Measurements from ENCODE around the gene STARD7. TPM values are rescaled to one million over a fixed set of nuclear protein-coding genes. Genes with fewer than 3 reads are reported as not detected.

Gene STARD7
- total RNA-seq, 1 donor from 2014 or later, result 206 TPM

DNA sequence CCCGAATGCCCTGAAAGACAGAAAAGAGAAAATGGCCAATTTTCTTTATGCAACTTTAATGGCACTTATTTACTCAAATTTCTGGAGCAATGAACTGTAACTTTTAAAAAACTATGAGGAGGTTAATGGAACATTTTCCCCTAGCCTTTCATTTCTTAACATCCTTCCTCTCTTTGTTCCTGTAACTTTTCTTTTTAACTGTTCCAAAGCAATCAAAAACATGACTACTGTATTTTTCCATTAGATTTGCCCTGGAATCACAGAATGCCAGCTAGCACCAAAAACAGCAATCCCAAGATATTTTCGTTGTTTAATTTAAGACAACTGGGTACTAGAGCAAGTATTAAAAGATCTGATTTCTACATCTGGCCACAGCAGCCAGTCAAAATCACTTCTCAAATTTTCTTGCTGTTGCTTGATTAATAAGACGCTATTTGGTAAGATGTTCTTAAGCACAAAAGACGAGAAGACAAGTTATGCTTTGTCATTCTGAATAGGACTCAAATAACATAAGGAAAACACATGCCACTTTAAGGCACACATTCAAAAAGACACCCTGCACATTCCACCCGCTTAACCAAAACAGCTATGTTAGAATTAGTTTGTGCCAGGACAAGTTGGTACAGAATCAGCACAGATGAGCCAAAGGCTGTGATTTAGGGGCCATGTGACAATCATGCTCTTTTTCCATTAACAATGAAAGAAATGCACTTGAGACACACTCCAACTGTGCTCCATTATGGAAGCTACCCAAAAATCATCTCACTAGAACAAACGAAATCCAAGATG lies 3.6 kb downstream of the STARD7 start:
- Mint-ChIP-seq H3K9me3 (no peaks in the 10 kb centered on the region), H3K4me3 (ENCODE audit: low read depth) (peak overlapping the region; percentile 81), H3K27ac (peak overlapping the region; percentile 49), H3K27me3 (ENCODE audit: low read depth) (no peaks in the 10 kb centered on the region), H3K4me1 (ENCODE audit: low read depth) (peaks cover 59% of the 10 kb centered on the region), H3K36me3 (ENCODE audit: low read depth) (peaks cover 49% of the 10 kb centered on the region)
- intact Hi-C loops (cut with micrococcal nuclease), result loop anchor here (10.0 kb wide), 1 partner anchor 120 kb away; the partner anchor contains the start of gene ITPRIPL1
- no peak for DNase-seq (ENCODE audit: low spot score)

GRCh38 chr2:96203130-96204028 lies 5.2 kb downstream of the STARD7 start:
- Mint-ChIP-seq H3K36me3 (ENCODE audit: low read depth) (peaks cover 58% of the 10 kb centered on the region), H3K9me3 (no peaks in the 10 kb centered on the region), H3K4me3 (ENCODE audit: low read depth) (peak overlapping the region; percentile 64), H3K27me3 (ENCODE audit: low read depth) (no peaks in the 10 kb centered on the region), H3K27ac (peak overlapping the region; percentile 30), H3K4me1 (ENCODE audit: low read depth) (peaks cover 66% of the 10 kb centered on the region)
- no peak for DNase-seq (ENCODE audit: low spot score)
- intact Hi-C loops (cut with micrococcal nuclease), result loop anchor here (10.0 kb wide), 1 partner anchor 121 kb away; the partner anchor contains the start of gene ITPRIPL1

GRCh38 chr2:96202152-96202854 lies 6.3 kb downstream of the STARD7 start:
- intact Hi-C loops (cut with micrococcal nuclease), result loop anchor here (10.0 kb wide), 1 partner anchor 122 kb away; the partner anchor contains the start of gene ITPRIPL1
- peaks cover 54% of the 10 kb centered on the region for H3K36me3 Mint-ChIP-seq (ENCODE audit: low read depth)
- H3K27ac Mint-ChIP-seq, result no peak overlapping the region

DNA sequence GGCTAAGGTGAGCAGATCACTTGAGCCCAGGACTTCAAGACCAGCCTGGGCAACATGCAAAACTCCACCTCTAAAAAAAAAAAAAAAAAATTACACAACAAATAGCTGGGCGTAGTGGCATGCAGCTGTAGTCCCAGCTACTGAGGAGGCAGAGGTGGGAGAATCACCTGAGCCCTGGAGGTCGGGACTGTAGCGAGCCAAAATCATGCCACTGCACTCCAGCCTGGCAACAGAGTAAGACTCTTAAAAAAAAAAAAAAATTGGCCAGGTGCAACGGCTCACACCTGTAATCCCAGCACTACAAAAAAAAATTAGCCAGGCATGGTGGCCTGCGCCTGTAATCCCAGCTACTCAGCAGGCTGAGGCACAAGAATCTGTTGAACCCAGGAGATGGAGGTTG lies 7.3 kb downstream of the STARD7 start:
- Mint-ChIP-seq H3K27ac (no peak overlapping the region), H3K4me1 (ENCODE audit: low read depth) (peaks cover 62% of the 10 kb centered on the region), H3K9me3 (no peaks in the 10 kb centered on the region), H3K4me3 (ENCODE audit: low read depth) (no peak overlapping the region), H3K27me3 (ENCODE audit: low read depth) (no peaks in the 10 kb centered on the region), H3K36me3 (ENCODE audit: low read depth) (peaks cover 47% of the 10 kb centered on the region)
- intact Hi-C loops (cut with micrococcal nuclease), result loop anchor here (10.0 kb wide), 1 partner anchor 123 kb away; the partner anchor contains the start of gene ITPRIPL1
- DNase-seq (ENCODE audit: low spot score), result no peak

More at GRCh38 chr2:96202152-96202854, 6.3 kb downstream of the STARD7 start:
- Mint-ChIP-seq H3K27me3 (ENCODE audit: low read depth) (no peaks in the 10 kb centered on the region), H3K4me3 (ENCODE audit: low read depth) (no peak overlapping the region), H3K9me3 (no peaks in the 10 kb centered on the region), H3K4me1 (ENCODE audit: low read depth) (peaks cover 67% of the 10 kb centered on the region)
- no peak for DNase-seq (ENCODE audit: low spot score)

DNA sequence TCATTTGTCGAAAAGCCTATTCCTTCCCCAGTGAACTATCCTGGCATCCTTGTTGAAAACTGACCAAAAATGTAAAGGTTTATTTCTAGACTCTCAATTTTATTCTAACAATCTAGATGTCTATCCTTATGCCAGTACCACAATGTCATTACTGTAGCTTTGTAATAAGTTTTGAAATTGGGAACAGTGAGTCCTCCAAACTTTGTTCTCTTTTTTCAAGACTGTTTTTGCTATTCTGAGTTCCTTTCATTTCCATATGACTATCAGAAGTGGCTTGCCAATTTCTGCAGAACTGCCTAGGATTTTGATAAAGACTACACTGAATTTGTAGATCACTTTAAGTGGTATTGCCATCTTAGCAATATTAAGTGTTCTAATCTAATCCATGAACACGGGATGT lies 9.7 kb downstream of the STARD7 start:
- Mint-ChIP-seq H3K36me3 (ENCODE audit: low read depth) (peaks cover 48% of the 10 kb centered on the region), H3K4me1 (ENCODE audit: low read depth) (peaks cover 50% of the 10 kb centered on the region), H3K27me3 (ENCODE audit: low read depth) (no peaks in the 10 kb centered on the region), H3K27ac (no peak overlapping the region), H3K9me3 (no peaks in the 10 kb centered on the region), H3K4me3 (ENCODE audit: low read depth) (no peak overlapping the region)
- intact Hi-C loops (cut with micrococcal nuclease), result no loop called here
- DNase-seq (ENCODE audit: low spot score), result no peak

GRCh38 chr2:96197546-96198255 lies 10.9 kb downstream of the STARD7 start:
- no peaks in the 10 kb centered on the region for H3K9me3 Mint-ChIP-seq
- peaks cover 46% of the 10 kb centered on the region for H3K4me1 Mint-ChIP-seq (ENCODE audit: low read depth)
- no peak for DNase-seq (ENCODE audit: low spot score)
- no peaks in the 10 kb centered on the region for H3K27me3 Mint-ChIP-seq (ENCODE audit: low read depth)
- peak overlapping the region; percentile 8 for H3K27ac Mint-ChIP-seq
- peaks cover 49% of the 10 kb centered on the region for H3K36me3 Mint-ChIP-seq (ENCODE audit: low read depth)
- intact Hi-C loops (cut with micrococcal nuclease), result no loop called here
- no peak overlapping the region for H3K4me3 Mint-ChIP-seq (ENCODE audit: low read depth)

DNA sequence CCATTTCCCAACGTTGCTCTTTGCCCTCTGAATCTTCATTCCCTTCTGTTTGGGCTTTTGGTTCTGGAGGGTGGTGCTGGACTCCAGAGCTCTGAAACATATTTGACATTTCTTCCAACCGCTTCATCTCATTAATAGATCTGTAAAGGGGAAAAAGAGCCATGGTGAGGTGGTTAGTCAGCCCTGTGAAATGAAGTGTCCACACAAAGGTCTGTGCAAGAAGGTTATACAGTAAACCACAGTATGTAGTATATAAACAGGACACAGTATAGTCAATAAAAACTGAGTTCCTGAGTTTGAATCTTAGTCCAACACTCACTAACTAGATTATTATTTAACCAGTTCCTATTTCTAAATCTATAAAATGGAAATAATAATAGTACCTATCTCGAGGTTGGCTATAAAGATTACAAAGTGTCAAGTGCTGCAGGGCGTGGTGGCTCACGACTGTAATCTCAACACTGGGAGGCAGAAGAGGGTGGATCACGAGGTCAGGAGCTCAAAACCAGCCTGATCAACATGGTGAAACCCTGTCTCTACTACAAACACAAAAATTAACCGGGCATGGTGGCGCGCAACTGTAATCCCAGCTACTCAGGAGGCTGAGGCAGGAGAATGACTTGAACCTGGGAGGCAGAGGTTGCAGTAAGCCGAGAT lies 13.1 kb downstream of the STARD7 start:
- Mint-ChIP-seq H3K4me1 (ENCODE audit: low read depth) (peaks cover 36% of the 10 kb centered on the region), H3K36me3 (ENCODE audit: low read depth) (peaks cover 59% of the 10 kb centered on the region)

DNA sequence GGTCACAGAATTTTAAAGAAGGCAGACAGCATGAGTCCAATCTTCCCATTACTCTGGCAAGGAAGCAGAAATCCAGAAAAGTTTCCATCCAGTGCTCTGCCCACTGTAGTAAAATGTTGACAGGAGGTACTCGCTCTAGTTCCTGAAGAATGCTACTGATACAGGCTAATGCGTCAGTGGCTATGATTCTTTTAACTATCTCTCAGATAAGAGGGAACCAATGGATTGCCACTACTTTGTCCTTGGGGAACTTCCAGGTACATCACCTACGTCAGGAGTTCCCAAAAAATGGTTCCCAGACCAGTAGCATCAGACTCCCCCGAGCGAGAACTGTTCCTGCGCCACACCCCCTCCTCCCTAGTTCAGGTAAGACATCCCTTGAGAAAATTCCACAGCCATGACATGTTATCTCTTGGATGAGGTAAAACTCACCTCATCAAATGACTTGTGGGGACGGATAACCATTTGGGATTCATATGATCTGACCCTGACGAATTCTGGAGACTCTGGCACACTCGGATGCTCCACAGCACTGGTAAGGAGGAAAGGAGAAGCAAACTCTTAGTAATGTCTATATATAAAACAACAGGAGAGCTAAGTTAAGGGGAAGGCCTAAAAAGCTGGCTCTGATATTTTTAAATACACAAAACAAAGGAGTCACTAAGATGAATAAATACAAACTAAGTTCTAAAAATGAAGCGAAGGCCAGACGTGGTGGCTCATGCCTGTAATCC lies 16.5 kb downstream of the STARD7 start:
- no peak for DNase-seq (ENCODE audit: low spot score)
- Mint-ChIP-seq H3K36me3 (ENCODE audit: low read depth) (peaks cover 56% of the 10 kb centered on the region), H3K4me1 (ENCODE audit: low read depth) (peaks cover 15% of the 10 kb centered on the region), H3K27me3 (ENCODE audit: low read depth) (no peaks in the 10 kb centered on the region), H3K4me3 (ENCODE audit: low read depth) (no peak overlapping the region), H3K9me3 (no peaks in the 10 kb centered on the region), H3K27ac (no peak overlapping the region)
- intact Hi-C loops (cut with micrococcal nuclease), result no loop called here

More for the DNA sequence above, 13.1 kb downstream of the STARD7 start:
- intact Hi-C loops (cut with micrococcal nuclease), result no loop called here
- DNase-seq (ENCODE audit: low spot score), result no peak
- Mint-ChIP-seq H3K4me3 (ENCODE audit: low read depth) (no peak overlapping the region), H3K27ac (no peak overlapping the region), H3K9me3 (no peaks in the 10 kb centered on the region), H3K27me3 (ENCODE audit: low read depth) (no peaks in the 10 kb centered on the region)

DNA sequence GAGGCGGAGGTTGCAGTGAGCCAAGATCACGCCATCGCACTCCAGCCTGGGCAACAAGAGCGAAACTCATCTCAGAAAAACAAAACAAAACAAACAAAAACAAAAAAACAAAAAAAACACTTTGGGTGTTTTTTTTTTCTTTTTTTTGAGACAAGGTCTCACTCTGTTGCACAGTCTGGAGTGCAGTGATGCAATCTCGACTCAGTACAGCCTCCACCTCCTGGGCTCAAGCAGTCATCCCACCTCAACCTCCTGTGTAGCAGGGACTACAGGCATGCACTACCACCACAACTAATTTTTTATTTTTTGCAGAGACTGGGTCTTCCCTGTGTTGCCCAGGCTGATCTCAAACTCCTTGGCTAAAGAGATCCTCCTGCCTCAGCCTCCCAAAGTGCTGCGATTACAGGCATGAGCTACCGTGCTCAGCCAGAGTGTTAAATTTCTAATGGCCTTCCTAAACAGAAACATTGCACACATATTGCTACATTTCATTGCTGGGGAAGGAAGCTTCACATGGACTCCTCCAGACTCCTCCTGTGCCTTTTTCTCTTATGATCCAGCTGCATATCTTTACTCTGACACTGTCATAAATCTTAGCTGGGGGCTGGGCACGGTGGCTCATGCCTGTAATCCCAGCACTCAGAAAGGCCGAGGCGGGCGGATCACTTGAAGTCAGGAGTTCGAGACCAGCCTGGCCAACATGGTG lies 19.7 kb downstream of the STARD7 start:
- Mint-ChIP-seq H3K36me3 (ENCODE audit: low read depth) (peaks cover 71% of the 10 kb centered on the region), H3K27me3 (ENCODE audit: low read depth) (no peaks in the 10 kb centered on the region), H3K4me3 (ENCODE audit: low read depth) (no peak overlapping the region), H3K4me1 (ENCODE audit: low read depth) (peaks cover 9% of the 10 kb centered on the region), H3K9me3 (no peaks in the 10 kb centered on the region), H3K27ac (no peak overlapping the region)
- intact Hi-C loops (cut with micrococcal nuclease), result no loop called here
- DNase-seq (ENCODE audit: low spot score), result no peak

- H3K4me1 Mint-ChIP-seq (ENCODE audit: low read depth), result peaks cover 2% of the 10 kb centered on the region
- H3K27me3 Mint-ChIP-seq (ENCODE audit: low read depth), result no peaks in the 10 kb centered on the region
- H3K27ac Mint-ChIP-seq, result no peak overlapping the region
- intact Hi-C loops (cut with micrococcal nuclease), result no loop called here
- H3K9me3 Mint-ChIP-seq, result no peaks in the 10 kb centered on the region
- H3K4me3 Mint-ChIP-seq (ENCODE audit: low read depth), result no peak overlapping the region
- peaks cover 53% of the 10 kb centered on the region for H3K36me3 Mint-ChIP-seq (ENCODE audit: low read depth)
- DNase-seq (ENCODE audit: low spot score), result no peak
Observed at GRCh38 chr2:96186562-96186961, 22.1 kb downstream of the STARD7 start.

GRCh38 chr2:96185516-96185915 lies 23.1 kb downstream of the STARD7 start:
- H3K27ac Mint-ChIP-seq, result no peak overlapping the region
- H3K27me3 Mint-ChIP-seq (ENCODE audit: low read depth), result no peaks in the 10 kb centered on the region
- peaks cover 49% of the 10 kb centered on the region for H3K36me3 Mint-ChIP-seq (ENCODE audit: low read depth)
- intact Hi-C loops (cut with micrococcal nuclease), result no loop called here
- peaks cover 6% of the 10 kb centered on the region for H3K4me1 Mint-ChIP-seq (ENCODE audit: low read depth)
- H3K4me3 Mint-ChIP-seq (ENCODE audit: low read depth), result no peak overlapping the region
- DNase-seq (ENCODE audit: low spot score), result no peak
- no peaks in the 10 kb centered on the region for H3K9me3 Mint-ChIP-seq

All from activated T-helper 2 cell treated with anti-CD3 and anti-CD28 coated beads, Interferon-gamma antibody, Interleukin-2, Interleukin-4, amounts not matched to agents 10 μg/mL and 5 μg/mL and 100 μg/mL, durations not matched to agents 14 hours and 24 hours and 36 hours (primary cell).